ENCODE measurements around the gene GON4L.
A peak's percentile ranks its signal among the peaks of the same experiment; 100 is the strongest.
"Not testable (repeated sequence)": the region's sequence is repeated elsewhere in the genome, so short reads cannot be mapped to it uniquely, and the experiment has no call there.

The GON4L gene

DNA sequence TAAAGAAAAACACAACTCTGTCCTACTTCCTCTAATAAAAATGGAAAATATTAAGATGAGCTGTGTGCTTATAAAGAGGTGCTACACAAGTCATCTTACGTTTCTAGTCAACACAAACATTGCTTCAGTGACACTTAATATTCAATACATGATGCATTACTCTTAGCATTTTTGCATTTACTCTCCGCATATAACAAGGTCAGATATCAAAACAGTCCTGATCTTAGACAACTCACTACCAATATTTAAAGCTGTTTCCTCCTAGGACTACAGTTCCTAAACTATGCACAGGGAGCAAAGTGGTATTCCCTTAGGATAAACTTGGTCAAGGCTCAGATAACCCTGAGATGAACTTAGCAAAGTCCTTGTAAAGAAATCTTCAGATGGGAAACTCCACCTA, 41.9 kb upstream of the GON4L start:
- H3K4ac ChIP-seq (ENCODE audit: low read depth in 1 of 2, low read length in 2 of 2), result no peak overlapping the region
- 80% methylated on average over 2 of the region's 2 CpGs for WGBS

DNA sequence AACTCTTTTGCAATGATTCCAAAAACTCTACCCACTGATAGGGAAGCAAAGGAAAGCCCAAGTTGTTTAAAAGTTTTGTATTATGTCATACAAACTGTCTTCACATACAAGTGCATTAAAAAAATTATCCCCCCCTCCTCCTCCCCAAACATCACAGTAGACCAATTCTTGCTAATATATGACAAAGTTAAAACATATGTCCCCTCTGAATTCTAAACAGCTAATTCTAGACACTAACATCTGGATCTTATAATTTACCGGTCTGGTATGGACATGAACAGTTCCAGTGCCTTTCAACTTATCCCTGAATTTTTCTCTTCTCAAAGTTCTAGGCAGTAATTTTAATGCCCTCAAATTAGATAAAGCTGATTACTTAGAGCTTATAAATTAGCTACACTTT, 40.7 kb upstream of the GON4L start:
- 100% methylated on average over 1 of the region's 1 CpG for WGBS
- DNase-seq, result no peak

More for the DNA sequence above, 41.9 kb upstream of the GON4L start:
- Histone ChIP-seq H4K8ac (ENCODE audit: low read length) (no peak overlapping the region), H3K4me1 (ENCODE audit: control insufficient read depth, insufficient read depth, low read depth, low read length) (peaks cover under 1% of the 10 kb centered on the region), H3K36me3 (ENCODE audit: control insufficient read depth in 1 of 2, insufficient read depth in 2 of 2, low read depth in 1 of 2, low read length in 2 of 2) (peaks cover 36 to 72% of the 10 kb centered on the region in 2 experiments), H2BK12ac (ENCODE audit: low read length in 2 of 2) (no peak overlapping the region), H3K27ac (ENCODE audit: low read length, poor library complexity, severe bottlenecking) (no peak overlapping the region), H2BK120ac (ENCODE audit: low read depth, low read length) (no peak overlapping the region), H3K23ac (ENCODE audit: low read length in 2 of 2) (no peak overlapping the region), H3K18ac (ENCODE audit: low read depth in 1 of 2, low read length in 2 of 2) (no peak overlapping the region), H2AK5ac (ENCODE audit: low read length, severe bottlenecking) (no peak overlapping the region), H2BK5ac (ENCODE audit: low read depth, low read length, poor library complexity, severe bottlenecking) (no peak overlapping the region), H3K79me1 (replicated peaks; ENCODE audit: low read length, poor library complexity, severe bottlenecking) (peaks cover 13% of the 10 kb centered on the region), H2AFZ (ENCODE audit: low read depth, low read length) (no peak overlapping the region), H4K91ac (ENCODE audit: low read length) (no peak overlapping the region), H3K14ac (ENCODE audit: low read length in 2 of 2) (no peak overlapping the region), H3K4me3 (ENCODE audit: insufficient read depth in 1 of 2, low read depth in 1 of 2, low read length in 2 of 2) (no peak overlapping the region), H3K4me2 (ENCODE audit: low read length, poor library complexity, severe bottlenecking) (no peak overlapping the region), H3K9me3 (ENCODE audit: control insufficient read depth, low read length) (no peaks in the 10 kb centered on the region), H2BK15ac (ENCODE audit: low read depth, poor library complexity, severe bottlenecking) (no peak overlapping the region), H3K27me3 (ENCODE audit: control insufficient read depth in 1 of 2, insufficient read depth in 1 of 2, low read length in 2 of 2) (no peaks in the 10 kb centered on the region), H3K9ac (ENCODE audit: low read length) (peak overlapping the region; percentile 9)
- DNase-seq, result no peak

DNA sequence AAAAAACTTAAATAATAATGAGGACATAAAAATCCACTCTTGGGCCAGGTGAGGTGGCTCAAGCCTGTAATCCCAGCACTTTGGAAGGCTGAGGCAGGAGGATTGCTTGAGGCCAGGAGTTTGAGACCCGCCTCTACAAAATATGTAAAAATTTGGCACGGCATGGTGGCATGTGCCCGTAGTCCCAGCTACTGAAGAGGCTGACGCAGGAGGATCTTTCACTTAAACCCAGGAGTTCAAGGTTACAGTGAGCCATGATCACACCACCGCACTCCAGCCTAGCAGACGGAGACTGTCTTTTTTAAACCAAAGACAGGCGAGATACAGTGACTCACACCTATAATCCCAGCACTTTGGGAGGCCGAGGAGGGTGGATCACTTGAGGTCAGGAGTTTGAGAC, 39.5 kb upstream of the GON4L start:
- H3K4ac ChIP-seq (ENCODE audit: low read depth in 1 of 2, low read length in 2 of 2); H3K79me1 ChIP-seq (replicated peaks; ENCODE audit: low read length, poor library complexity, severe bottlenecking); H2BK5ac ChIP-seq (ENCODE audit: low read depth, low read length, poor library complexity, severe bottlenecking); H3K27ac ChIP-seq (ENCODE audit: low read length, poor library complexity, severe bottlenecking); H2BK15ac ChIP-seq (ENCODE audit: low read depth, poor library complexity, severe bottlenecking); DNase-seq; H3K4me1 ChIP-seq (ENCODE audit: control insufficient read depth, insufficient read depth, low read depth, low read length); H3K9ac ChIP-seq (ENCODE audit: low read length); H2AFZ ChIP-seq (ENCODE audit: low read depth, low read length); H3K4me2 ChIP-seq (ENCODE audit: low read length, poor library complexity, severe bottlenecking); H3K18ac ChIP-seq (ENCODE audit: low read depth in 1 of 2, low read length in 2 of 2); H3K9me3 ChIP-seq (ENCODE audit: control insufficient read depth, low read length); H3K27me3 ChIP-seq (ENCODE audit: control insufficient read depth in 1 of 2, insufficient read depth in 1 of 2, low read length in 2 of 2); H3K4me3 ChIP-seq (ENCODE audit: insufficient read depth in 1 of 2, low read depth in 1 of 2, low read length in 2 of 2); H2AK5ac ChIP-seq (ENCODE audit: low read length, severe bottlenecking); H3K23ac ChIP-seq (ENCODE audit: low read length in 2 of 2); H3K14ac ChIP-seq (ENCODE audit: low read length in 2 of 2); H4K91ac ChIP-seq (ENCODE audit: low read length); H2BK120ac ChIP-seq (ENCODE audit: low read depth, low read length); H4K8ac ChIP-seq (ENCODE audit: low read length); H2BK12ac ChIP-seq (ENCODE audit: low read length in 2 of 2): not testable (repeated sequence)
- WGBS, result 87% methylated on average over 8 of the region's 8 CpGs
- H3K36me3 ChIP-seq (ENCODE audit: control insufficient read depth in 1 of 2, insufficient read depth in 2 of 2, low read depth in 1 of 2, low read length in 2 of 2), result peaks cover 20 to 54% of the 10 kb centered on the region in 2 experiments

More for the DNA sequence above, 40.7 kb upstream of the GON4L start:
- Histone ChIP-seq H3K36me3 (ENCODE audit: control insufficient read depth in 1 of 2, insufficient read depth in 2 of 2, low read depth in 1 of 2, low read length in 2 of 2) (peaks cover 28 to 65% of the 10 kb centered on the region in 2 experiments), H3K27ac (ENCODE audit: low read length, poor library complexity, severe bottlenecking) (no peak overlapping the region), H3K14ac (ENCODE audit: low read length in 2 of 2) (no peak overlapping the region), H2AK5ac (ENCODE audit: low read length, severe bottlenecking) (no peak overlapping the region), H2BK120ac (ENCODE audit: low read depth, low read length) (no peak overlapping the region), H3K9ac (ENCODE audit: low read length) (peak overlapping the region; percentile 3), H3K9me3 (ENCODE audit: control insufficient read depth, low read length) (no peaks in the 10 kb centered on the region), H3K79me1 (replicated peaks; ENCODE audit: low read length, poor library complexity, severe bottlenecking) (peaks cover 9% of the 10 kb centered on the region), H2BK5ac (ENCODE audit: low read depth, low read length, poor library complexity, severe bottlenecking) (no peak overlapping the region), H3K27me3 (ENCODE audit: control insufficient read depth in 1 of 2, insufficient read depth in 1 of 2, low read length in 2 of 2) (no peaks in the 10 kb centered on the region), H3K4me3 (ENCODE audit: insufficient read depth in 1 of 2, low read depth in 1 of 2, low read length in 2 of 2) (no peak overlapping the region), H3K23ac (ENCODE audit: low read length in 2 of 2) (no peak overlapping the region), H4K91ac (ENCODE audit: low read length) (no peak overlapping the region), H3K4me2 (ENCODE audit: low read length, poor library complexity, severe bottlenecking) (no peak overlapping the region), H3K4me1 (ENCODE audit: control insufficient read depth, insufficient read depth, low read depth, low read length) (peaks cover 4% of the 10 kb centered on the region), H3K4ac (ENCODE audit: low read depth in 1 of 2, low read length in 2 of 2) (no peak overlapping the region), H4K8ac (ENCODE audit: low read length) (no peak overlapping the region), H3K18ac (ENCODE audit: low read depth in 1 of 2, low read length in 2 of 2) (no peak overlapping the region), H2AFZ (ENCODE audit: low read depth, low read length) (no peak overlapping the region), H2BK12ac (ENCODE audit: low read length in 2 of 2) (no peak overlapping the region), H2BK15ac (ENCODE audit: low read depth, poor library complexity, severe bottlenecking) (no peak overlapping the region)

DNA sequence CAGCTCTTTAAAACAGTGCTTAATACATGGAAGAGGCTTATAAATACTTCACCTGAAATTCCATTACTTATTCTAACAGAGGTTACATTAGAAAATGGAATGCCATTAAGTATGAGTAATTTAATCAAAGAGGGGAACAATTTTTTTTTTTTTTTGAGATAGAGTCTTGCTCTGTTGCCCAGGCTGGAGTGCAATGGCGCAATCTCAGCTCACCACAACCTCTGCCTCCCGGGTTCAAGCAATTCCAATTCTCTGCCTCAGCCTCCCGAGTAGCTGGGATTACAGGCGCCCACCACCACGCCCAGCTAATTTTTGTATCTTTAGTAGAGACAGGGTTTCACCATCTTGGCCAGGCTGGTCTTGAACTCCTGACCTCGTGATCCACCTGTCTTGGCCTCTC, 38.6 kb upstream of the GON4L start:
- H3K27ac ChIP-seq (ENCODE audit: low read length, poor library complexity, severe bottlenecking); H3K9ac ChIP-seq (ENCODE audit: low read length); H3K23ac ChIP-seq (ENCODE audit: low read length in 2 of 2); H2BK12ac ChIP-seq (ENCODE audit: low read length in 2 of 2); H3K4ac ChIP-seq (ENCODE audit: low read depth in 1 of 2, low read length in 2 of 2); H3K79me1 ChIP-seq (replicated peaks; ENCODE audit: low read length, poor library complexity, severe bottlenecking); H3K27me3 ChIP-seq (ENCODE audit: control insufficient read depth in 1 of 2, insufficient read depth in 1 of 2, low read length in 2 of 2); H2BK120ac ChIP-seq (ENCODE audit: low read depth, low read length); H4K8ac ChIP-seq (ENCODE audit: low read length); H2BK15ac ChIP-seq (ENCODE audit: low read depth, poor library complexity, severe bottlenecking); H2BK5ac ChIP-seq (ENCODE audit: low read depth, low read length, poor library complexity, severe bottlenecking); H3K4me3 ChIP-seq (ENCODE audit: insufficient read depth in 1 of 2, low read depth in 1 of 2, low read length in 2 of 2); H4K91ac ChIP-seq (ENCODE audit: low read length); H3K4me1 ChIP-seq (ENCODE audit: control insufficient read depth, insufficient read depth, low read depth, low read length); H3K18ac ChIP-seq (ENCODE audit: low read depth in 1 of 2, low read length in 2 of 2); H3K14ac ChIP-seq (ENCODE audit: low read length in 2 of 2); H3K4me2 ChIP-seq (ENCODE audit: low read length, poor library complexity, severe bottlenecking); H3K9me3 ChIP-seq (ENCODE audit: control insufficient read depth, low read length); H2AK5ac ChIP-seq (ENCODE audit: low read length, severe bottlenecking); DNase-seq; H2AFZ ChIP-seq (ENCODE audit: low read depth, low read length): not testable (repeated sequence)
- WGBS, result 98% methylated on average over 6 of the region's 6 CpGs
- H3K36me3 ChIP-seq (ENCODE audit: control insufficient read depth in 1 of 2, insufficient read depth in 2 of 2, low read depth in 1 of 2, low read length in 2 of 2), result peaks cover 11 to 46% of the 10 kb centered on the region in 2 experiments

Measured in mesenchymal stem cell (in vitro differentiated cells and primary cell).